Fibroblast of lung (primary cell): Measurements from ENCODE around the gene ACO2. TPM values are rescaled to one million over a fixed set of nuclear protein-coding genes. Genes with fewer than 3 reads are reported as not detected.
A peak's percentile ranks its signal among the peaks of the same experiment; 100 is the strongest.

Experiments
- DNase-seq, 2 donors: peaks; one replicate each; pipeline versions ENCODE4 v3.0.0 to v3.0.0-alpha.2; 2010; ENCODE audit warnings: low read depth in 2 of 2
- H2AFZ ChIP-seq: 2 replicates; pipeline ENCODE4 v1.5.1; 2012; ENCODE audit warnings: low read length, control low read depth, inconsistent platforms
- H3K27ac ChIP-seq: 2 replicates; pipeline ENCODE4 v1.5.1; 2011; ENCODE audit warnings: low read length, control low read depth; ENCODE audit not compliant: insufficient read depth
- H3K27me3 ChIP-seq: 2 replicates; pipeline ENCODE4 v1.5.1; 2011; ENCODE audit warnings: mild to moderate bottlenecking, low read length; ENCODE audit not compliant: control insufficient read depth, insufficient read depth
- H3K36me3 ChIP-seq: 2 replicates; pipeline ENCODE4 v1.5.1; 2011; ENCODE audit warnings: low read length; ENCODE audit not compliant: control insufficient read depth, insufficient read depth
- H3K4me1 ChIP-seq: 2 replicates; pipeline ENCODE4 v1.5.1; 2011; ENCODE audit warnings: low read length; ENCODE audit not compliant: control insufficient read depth, insufficient read depth; ENCODE audit errors: extremely low read depth
- H3K4me2 ChIP-seq: 2 replicates; pipeline ENCODE4 v1.5.1; 2011; ENCODE audit warnings: low read length, control low read depth; ENCODE audit not compliant: insufficient read depth; ENCODE audit errors: extremely low read depth
- H3K4me3 ChIP-seq, 4 experiments: fragments of 200-600 bp in 1 of 4; sonication (generic) in 1 of 4; replicated peaks in 1 of 4; 2 replicates each; pipeline ENCODE4 v1.5.1; 2011 to 2016; ENCODE audit warnings: low read length in 4 of 4, low read depth in 3 of 4, mild to moderate bottlenecking in 3 of 4, control low read depth in 2 of 4, inconsistent platforms in 1 of 4, mixed read lengths in 1 of 4; ENCODE audit not compliant: insufficient read depth in 1 of 4; ENCODE audit errors: control extremely low read depth in 1 of 4
- H3K79me2 ChIP-seq: 2 replicates; pipeline ENCODE4 v1.5.1; 2012; ENCODE audit warnings: mild to moderate bottlenecking, low read length, inconsistent platforms; ENCODE audit not compliant: control insufficient read depth, insufficient read depth
- H3K9ac ChIP-seq: 2 replicates; pipeline ENCODE4 v1.5.1; 2011; ENCODE audit warnings: mild to moderate bottlenecking, low read length, control low read depth; ENCODE audit not compliant: insufficient read depth
- H3K9me3 ChIP-seq: 2 replicates; pipeline ENCODE4 v1.5.1; 2012; ENCODE audit warnings: low read depth, low read length; ENCODE audit not compliant: control insufficient read depth, insufficient read depth
- H4K20me1 ChIP-seq: 2 replicates; pipeline ENCODE4 v1.5.1; 2011; ENCODE audit warnings: low read length; ENCODE audit not compliant: control insufficient read depth, insufficient read depth; ENCODE audit errors: extremely low read depth
- CTCF ChIP-seq, 2 donors: IDR thresholded peaks in 1 of 2; conservative IDR thresholded peaks in 1 of 2; 1 replicate in 1 of 2; 2 replicates in 1 of 2; pipeline ENCODE4 v1.5.1; 2011 to 2012; ENCODE audit warnings: low read length in 2 of 2, control low read depth in 1 of 2, inconsistent platforms in 1 of 2, low read depth in 1 of 2, mild to moderate bottlenecking in 1 of 2
- EZH2 ChIP-seq: IDR thresholded peaks from 2 replicates; pipeline ENCODE4 v1.5.1; 2012; ENCODE audit warnings: low read length, control low read depth, mild to moderate bottlenecking; ENCODE audit errors: missing control alignments
- polyA plus RNA-seq, 2 donors: library from polyadenylated mRNA; depleted of rRNA in 1 of 2; stranded (reverse) in 1 of 2; unstranded in 1 of 2; fragments of >200 nt; gene quantifications; 2 replicates each; pipeline ENCODE4 v1.2.1, GENCODE V29; 2011 to 2012; ENCODE audit warnings: missing spikeins in 1 of 2
- total RNA-seq: library from RNA; depleted of rRNA; stranded (reverse); fragments of >200 nt; gene quantifications from 2 replicates; pipeline ENCODE4 v1.2.1, GENCODE V29; 2014

The ACO2 gene
- total and polyA plus RNA-seq, 2 donors (not counting 1 experiment from before 2014, with no cell fraction given): 37.6 to 80.3 TPM

- H3K27ac ChIP-seq: no peak overlapping the region
- no peaks in the 10 kb centered on the region for H3K79me2 ChIP-seq
- H3K4me1 ChIP-seq: peaks cover 34% of the 10 kb centered on the region
- DNase-seq: no peak
- no peak overlapping the region for H3K9ac ChIP-seq
- H3K9me3 ChIP-seq: no peaks in the 10 kb centered on the region
- TF ChIP-seq EZH2 (no peak), CTCF (conservative IDR thresholded peaks at IDR 0.05 in 1 of 2, IDR thresholded peaks at IDR 0.05 in 1 of 2; ENCODE audit: low read depth in 1 of 2, low read length in 2 of 2) (no peak)
- peak overlapping the region in 2 of 4 experiments; percentile 62 to 78 for H3K4me3 ChIP-seq
- H3K4me2 ChIP-seq: peak overlapping the region; percentile 4
- no peaks in the 10 kb centered on the region for H4K20me1 ChIP-seq
- no peaks in the 10 kb centered on the region for H3K27me3 ChIP-seq
- H3K36me3 ChIP-seq: no peaks in the 10 kb centered on the region
- H2AFZ ChIP-seq: no peak overlapping the region
Measured at GRCh38 chr22:41560095-41560471, 91.2 kb downstream of the ACO2 start.

DNA sequence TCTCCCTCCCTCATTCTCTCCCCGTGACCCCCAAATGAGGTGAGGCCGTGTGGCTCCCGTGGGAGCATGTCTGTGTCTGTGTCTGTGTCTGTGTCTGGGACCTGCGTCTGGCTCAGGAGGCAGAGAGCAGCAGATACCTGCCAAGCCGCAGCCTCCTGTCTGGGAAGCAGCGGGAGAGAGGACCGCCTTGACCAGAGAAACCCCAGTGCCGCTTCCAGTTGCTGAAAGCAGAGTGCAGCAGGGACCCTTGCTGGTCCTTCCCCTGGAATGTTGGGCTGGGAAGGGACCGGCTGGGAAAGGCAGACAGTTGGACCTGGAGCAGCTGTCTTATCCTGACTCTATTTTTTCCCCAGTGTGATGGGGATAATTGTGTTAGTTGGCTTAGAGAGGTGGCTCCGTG lies 92.4 kb downstream of the ACO2 start:
- peak overlapping the region; percentile 49 for H3K4me2 ChIP-seq
- H4K20me1 ChIP-seq: no peaks in the 10 kb centered on the region
- H3K4me3 ChIP-seq: peak overlapping the region; percentile 26 to 78 (median 58)
- no peaks in the 10 kb centered on the region for H3K79me2 ChIP-seq
- H2AFZ ChIP-seq: no peak overlapping the region
- H3K36me3 ChIP-seq: no peaks in the 10 kb centered on the region
- H3K9me3 ChIP-seq: no peaks in the 10 kb centered on the region
- DNase-seq: peak in 1 of 2 donors; percentile 41
- no peak overlapping the region for H3K27ac ChIP-seq
- no peaks in the 10 kb centered on the region for H3K27me3 ChIP-seq
- no peak overlapping the region for H3K9ac ChIP-seq
- H3K4me1 ChIP-seq: peaks cover 26% of the 10 kb centered on the region
- no peak for TF ChIP-seq EZH2
- no peak for TF ChIP-seq CTCF (conservative IDR thresholded peaks at IDR 0.05 in 1 of 2, IDR thresholded peaks at IDR 0.05 in 1 of 2; ENCODE audit: low read depth in 1 of 2, low read length in 2 of 2)

DNA sequence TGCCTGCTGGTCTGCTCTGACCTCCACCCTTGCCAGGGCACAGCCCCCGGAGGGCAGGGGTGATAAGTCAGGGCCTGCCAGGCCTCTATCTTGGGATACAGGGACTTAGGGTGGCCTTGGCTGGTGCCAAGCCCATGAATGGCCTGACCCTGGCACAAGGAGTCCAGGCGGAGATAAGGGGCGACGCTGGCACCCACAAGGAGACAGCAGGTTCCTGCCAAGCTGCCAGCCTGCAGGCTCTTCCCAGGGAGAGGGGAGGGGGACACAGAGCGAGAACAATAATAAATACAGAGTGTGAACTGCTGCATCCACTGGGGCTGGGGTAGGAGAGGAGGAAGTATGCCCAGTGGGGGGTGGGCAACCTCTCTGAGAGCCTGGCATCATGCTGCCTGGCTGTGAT lies 92.9 kb downstream of the ACO2 start:
- Histone ChIP-seq H2AFZ (no peak overlapping the region), H3K4me3 (peak overlapping the region; percentile 2 to 78 (median 58)), H3K9me3 (no peaks in the 10 kb centered on the region), H3K36me3 (no peaks in the 10 kb centered on the region), H3K27ac (no peak overlapping the region), H3K4me2 (peak overlapping the region; percentile 49), H4K20me1 (no peaks in the 10 kb centered on the region), H3K79me2 (no peaks in the 10 kb centered on the region), H3K27me3 (no peaks in the 10 kb centered on the region), H3K4me1 (peaks cover 24% of the 10 kb centered on the region), H3K9ac (no peak overlapping the region)
- DNase-seq: no peak
- no peak for TF ChIP-seq CTCF (conservative IDR thresholded peaks at IDR 0.05 in 1 of 2, IDR thresholded peaks at IDR 0.05 in 1 of 2; ENCODE audit: low read depth in 1 of 2, low read length in 2 of 2)
